ENCODE measurements around the gene PSD4.

DNA sequence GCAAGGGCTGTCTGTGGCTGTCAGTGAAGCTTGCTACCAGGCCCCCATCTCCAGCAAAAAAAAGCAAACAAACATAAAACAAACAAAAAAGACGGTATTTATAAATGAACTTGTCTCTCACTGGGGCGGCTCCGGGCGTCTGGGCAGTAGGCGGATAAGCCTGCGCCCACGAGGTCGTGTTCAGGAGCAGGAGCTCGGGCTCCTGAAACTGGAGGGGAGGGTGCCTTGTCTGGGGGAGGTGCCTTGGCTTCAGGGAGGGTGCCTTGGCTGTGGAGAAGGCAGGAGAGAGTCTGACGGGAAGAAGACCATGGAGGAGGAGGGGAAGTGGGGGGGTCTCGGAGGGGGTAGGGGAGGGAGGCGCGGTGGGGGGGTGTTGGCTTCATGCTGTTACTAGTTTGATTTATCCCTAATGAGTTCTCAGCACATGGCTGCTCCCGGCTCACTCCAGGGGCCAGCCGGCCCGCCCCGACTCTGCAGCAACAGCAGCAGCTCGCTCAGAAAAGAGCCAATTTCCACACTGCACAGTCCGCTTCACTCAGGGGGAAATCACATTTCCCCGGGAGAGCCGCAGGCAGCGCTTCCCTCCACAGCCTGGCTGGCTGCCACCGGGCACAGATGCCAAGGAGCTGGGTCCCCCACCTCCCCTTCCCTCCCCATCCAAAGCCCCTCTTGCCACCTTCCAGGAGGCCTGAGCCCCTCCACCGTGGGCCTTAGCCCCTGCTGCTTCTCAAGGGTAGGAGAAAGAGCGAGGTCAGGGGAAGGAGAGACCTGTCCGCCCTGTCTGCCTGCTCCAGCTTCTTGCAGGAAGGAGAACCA, 38.7 kb downstream of the PSD4 start:
- TF ChIP-seq YY1 (IDR thresholded peaks at IDR 0.05; ENCODE audit: insufficient read depth, insufficient read length), result no peak
- no peak for TF ChIP-seq SUZ12 (IDR thresholded peaks at IDR 0.05; ENCODE audit: extremely low read depth, insufficient read depth, insufficient read length)
- TF ChIP-seq ZNF274 (IDR thresholded peaks at IDR 0.05; ENCODE audit: low read depth, low read length), result no peak

Measured in NT2/D1 (cell line).